Measurements from ENCODE around the gene KLF2. TPM values are rescaled to one million over a fixed set of nuclear protein-coding genes. Genes with fewer than 3 reads are reported as not detected.

Gene KLF2
- total RNA-seq, 2 donors from 2014 or later: 13.2 to 42.2 TPM

GRCh38 chr19:16349551-16350152, 25.0 kb downstream of the KLF2 start:
- no peak for ATAC-seq
- Histone ChIP-seq H3K27me3 (no peaks in the 10 kb centered on the region), H3K27ac (no peak overlapping the region), H3K36me3 (replicated peaks in 1 of 2; ENCODE audit: insufficient read depth in 1 of 2, low read depth in 2 of 2) (no peaks in the 10 kb centered on the region), H3K4me3 (no peak overlapping the region), H3K4me1 (no peaks in the 10 kb centered on the region), H3K9me3 (no peaks in the 10 kb centered on the region)
- intact Hi-C loops (cut with DNase I): no loop called here
- TF ChIP-seq, protein P1, sequence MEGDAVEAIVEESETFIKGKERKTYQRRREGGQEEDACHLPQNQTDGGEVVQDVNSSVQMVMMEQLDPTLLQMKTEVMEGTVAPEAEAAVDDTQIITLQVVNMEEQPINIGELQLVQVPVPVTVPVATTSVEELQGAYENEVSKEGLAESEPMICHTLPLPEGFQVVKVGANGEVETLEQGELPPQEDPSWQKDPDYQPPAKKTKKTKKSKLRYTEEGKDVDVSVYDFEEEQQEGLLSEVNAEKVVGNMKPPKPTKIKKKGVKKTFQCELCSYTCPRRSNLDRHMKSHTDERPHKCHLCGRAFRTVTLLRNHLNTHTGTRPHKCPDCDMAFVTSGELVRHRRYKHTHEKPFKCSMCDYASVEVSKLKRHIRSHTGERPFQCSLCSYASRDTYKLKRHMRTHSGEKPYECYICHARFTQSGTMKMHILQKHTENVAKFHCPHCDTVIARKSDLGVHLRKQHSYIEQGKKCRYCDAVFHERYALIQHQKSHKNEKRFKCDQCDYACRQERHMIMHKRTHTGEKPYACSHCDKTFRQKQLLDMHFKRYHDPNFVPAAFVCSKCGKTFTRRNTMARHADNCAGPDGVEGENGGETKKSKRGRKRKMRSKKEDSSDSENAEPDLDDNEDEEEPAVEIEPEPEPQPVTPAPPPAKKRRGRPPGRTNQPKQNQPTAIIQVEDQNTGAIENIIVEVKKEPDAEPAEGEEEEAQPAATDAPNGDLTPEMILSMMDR (IDR thresholded peaks at IDR 0.05): no peak
- TF ChIP-seq POLR2A (IDR thresholded peaks at IDR 0.05): no peak
- WGBS, 2 donors: 54 to 60% methylated on average over 13 of the region's 13 CpGs
- DNase-seq: no peak

DNA sequence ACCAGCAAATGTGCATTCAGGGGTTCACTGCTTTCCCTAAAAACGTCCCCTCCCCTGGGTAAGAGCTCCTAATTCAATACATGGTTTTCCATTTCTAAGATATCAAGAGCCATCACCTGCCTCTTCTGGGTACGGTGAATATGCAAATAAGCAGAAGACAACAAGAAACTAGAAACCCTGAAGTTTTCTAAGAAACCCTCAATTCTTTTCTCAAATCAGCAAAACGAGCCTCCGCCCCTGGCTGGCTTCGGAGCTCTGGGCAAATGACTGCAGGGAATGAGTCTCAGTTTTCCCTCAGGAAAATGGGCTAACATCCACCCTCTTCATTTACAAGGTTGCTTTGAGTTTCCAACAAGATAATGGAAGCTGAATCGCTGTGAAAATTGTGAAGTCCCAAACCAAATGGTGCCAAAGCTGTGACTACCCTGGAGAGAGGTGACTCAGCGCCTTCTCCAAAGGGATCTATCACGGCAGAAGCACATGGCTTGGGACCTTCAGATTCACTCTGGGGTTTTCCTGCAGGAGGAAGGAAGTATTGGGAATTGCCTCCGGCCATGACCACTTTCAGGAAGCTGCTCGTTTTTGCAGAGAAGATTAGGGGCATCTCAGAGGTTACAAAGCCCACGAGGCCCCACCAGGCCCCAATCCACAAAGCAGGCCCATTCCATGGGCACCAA, 26.6 kb downstream of the KLF2 start:
- H3K27ac ChIP-seq: no peak overlapping the region
- no peak overlapping the region for H3K4me3 ChIP-seq
- no peak for TF ChIP-seq POLR2A (IDR thresholded peaks at IDR 0.05)
- TF ChIP-seq, protein P1 (IDR thresholded peaks at IDR 0.05): no peak
- H3K27me3 ChIP-seq: no peaks in the 10 kb centered on the region
- intact Hi-C loops (cut with DNase I): no loop called here
- DNase-seq: no peak
- no peaks in the 10 kb centered on the region for H3K36me3 ChIP-seq (replicated peaks in 1 of 2; ENCODE audit: insufficient read depth in 1 of 2, low read depth in 2 of 2)
- no peaks in the 10 kb centered on the region for H3K9me3 ChIP-seq
- no peaks in the 10 kb centered on the region for H3K4me1 ChIP-seq
- ATAC-seq: no peak
- 70 to 73% methylated on average over 10 to 11 of the region's 11 CpGs for WGBS, 2 donors

GRCh38 chr19:16355293-16356043, 30.8 kb downstream of the KLF2 start:
- Histone ChIP-seq H3K27ac (no peak overlapping the region), H3K4me1 (no peaks in the 10 kb centered on the region), H3K9me3 (no peaks in the 10 kb centered on the region), H3K36me3 (replicated peaks in 1 of 2; ENCODE audit: insufficient read depth in 1 of 2, low read depth in 2 of 2) (no peaks in the 10 kb centered on the region), H3K4me3 (no peak overlapping the region), H3K27me3 (no peaks in the 10 kb centered on the region)
- ATAC-seq (no peak), DNase-seq (no peak)
- intact Hi-C loops (cut with DNase I): no loop called here
- TF ChIP-seq, protein P1 (IDR thresholded peaks at IDR 0.05): no peak
- no peak for TF ChIP-seq POLR2A (IDR thresholded peaks at IDR 0.05)
- WGBS, 2 donors: 80 to 91% methylated on average over 33 to 39 of the region's 39 CpGs

- 97% methylated on average over 9 to 14 of the region's 15 CpGs for WGBS, 2 donors
- Histone ChIP-seq H3K9me3 (no peaks in the 10 kb centered on the region), H3K27me3 (no peaks in the 10 kb centered on the region), H3K4me1 (peaks cover 12% of the 10 kb centered on the region), H3K36me3 (replicated peaks in 1 of 2; ENCODE audit: insufficient read depth in 1 of 2, low read depth in 2 of 2) (no peaks in the 10 kb centered on the region), H3K27ac (no peak overlapping the region), H3K4me3 (no peak overlapping the region)
- DNase-seq: no peak
- TF ChIP-seq POLR2A (IDR thresholded peaks at IDR 0.05): no peak
- TF ChIP-seq, protein P1 (IDR thresholded peaks at IDR 0.05): no peak
- ATAC-seq: no peak
- intact Hi-C loops (cut with DNase I): no loop called here
Measured at GRCh38 chr19:16358456-16358855, 33.8 kb downstream of the KLF2 start.

Measured in body of pancreas (tissue), 4 donors.